ENCODE measurements around the gene FAM89A.

- TF ChIP-seq REST (IDR thresholded peaks at IDR 0.05; ENCODE audit: insufficient read depth in 1 of 2, low read depth in 2 of 2, low read length in 2 of 2), result no peak
- no peak for TF ChIP-seq SIN3A (IDR thresholded peaks at IDR 0.05; ENCODE audit: borderline replicate concordance, insufficient read depth, low read length)
- TF ChIP-seq TAF1 (IDR thresholded peaks at IDR 0.05; ENCODE audit: borderline replicate concordance, insufficient read depth, low read length), result no peak
Measured at GRCh38 chr1:231000201-231000600, 39.9 kb downstream of the FAM89A start.

Measured in PFSK-1 (cell line).